ENCODE data around the gene ATF6B. TPM values are rescaled to one million over a fixed set of nuclear protein-coding genes. Genes with fewer than 3 reads are reported as not detected.

Gene ATF6B
- total RNA-seq, 3 donors from 2014 or later, result 37.0 to 44.8 (median 43.6) TPM

DNA sequence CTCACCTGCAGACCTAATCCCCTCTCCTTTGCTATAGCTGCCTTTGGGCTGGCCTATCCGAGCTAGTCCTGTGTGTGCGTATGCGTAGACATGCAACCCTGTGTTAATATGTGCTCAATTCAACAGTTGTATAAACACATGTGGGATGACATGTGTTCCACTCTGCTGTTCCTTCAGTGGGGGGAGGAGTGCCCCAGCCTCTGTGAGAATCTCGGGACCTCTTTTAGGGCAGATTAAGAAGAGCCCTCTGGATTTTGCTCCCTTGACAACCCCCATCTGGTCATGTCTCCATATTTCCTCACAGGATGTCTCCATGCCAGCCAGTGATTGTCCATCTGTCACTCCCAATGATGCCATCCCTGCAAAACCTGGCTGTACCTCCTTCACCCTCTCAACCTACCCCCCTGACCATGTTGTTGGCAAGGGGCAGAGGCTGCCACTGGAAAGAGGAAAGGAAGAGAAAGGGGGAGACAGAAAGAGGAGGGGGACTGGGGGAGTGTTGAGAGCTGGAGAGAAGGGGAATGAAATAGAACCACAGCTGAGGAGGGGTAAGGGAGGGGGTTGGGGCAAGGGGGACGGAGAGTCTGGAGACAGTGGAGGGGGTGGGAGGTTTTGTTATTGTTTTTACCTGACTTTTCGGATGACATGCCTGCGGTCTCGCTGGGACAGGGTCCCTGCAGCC lies 23.3 kb upstream of the ATF6B start:
- Histone ChIP-seq H3K27me3 (no peaks in the 10 kb centered on the region), H3K9me3 (no peaks in the 10 kb centered on the region), H3K36me3 (no peaks in the 10 kb centered on the region), H3K4me1 (peaks cover 0 to 11% of the 10 kb centered on the region in 2 donors), H3K4me3 (peak overlapping the region; percentile 36 to 84 (median 82)), H3K27ac (peak overlapping the region in 1 of 2 donors; percentile 98)
- DNase-seq (ENCODE audit: low spot score in 2 of 2), result no peak
- TF ChIP-seq, protein P1, sequence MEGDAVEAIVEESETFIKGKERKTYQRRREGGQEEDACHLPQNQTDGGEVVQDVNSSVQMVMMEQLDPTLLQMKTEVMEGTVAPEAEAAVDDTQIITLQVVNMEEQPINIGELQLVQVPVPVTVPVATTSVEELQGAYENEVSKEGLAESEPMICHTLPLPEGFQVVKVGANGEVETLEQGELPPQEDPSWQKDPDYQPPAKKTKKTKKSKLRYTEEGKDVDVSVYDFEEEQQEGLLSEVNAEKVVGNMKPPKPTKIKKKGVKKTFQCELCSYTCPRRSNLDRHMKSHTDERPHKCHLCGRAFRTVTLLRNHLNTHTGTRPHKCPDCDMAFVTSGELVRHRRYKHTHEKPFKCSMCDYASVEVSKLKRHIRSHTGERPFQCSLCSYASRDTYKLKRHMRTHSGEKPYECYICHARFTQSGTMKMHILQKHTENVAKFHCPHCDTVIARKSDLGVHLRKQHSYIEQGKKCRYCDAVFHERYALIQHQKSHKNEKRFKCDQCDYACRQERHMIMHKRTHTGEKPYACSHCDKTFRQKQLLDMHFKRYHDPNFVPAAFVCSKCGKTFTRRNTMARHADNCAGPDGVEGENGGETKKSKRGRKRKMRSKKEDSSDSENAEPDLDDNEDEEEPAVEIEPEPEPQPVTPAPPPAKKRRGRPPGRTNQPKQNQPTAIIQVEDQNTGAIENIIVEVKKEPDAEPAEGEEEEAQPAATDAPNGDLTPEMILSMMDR (IDR thresholded peaks at IDR 0.05), result no peak
- TF ChIP-seq POLR2AphosphoS5 (IDR thresholded peaks at IDR 0.05) (no peak), POLR2A (IDR thresholded peaks at IDR 0.05) (no peak)
- intact Hi-C loops (cut with DNase I; ENCODE audit: low total_unique reads), result no loop called here

DNA sequence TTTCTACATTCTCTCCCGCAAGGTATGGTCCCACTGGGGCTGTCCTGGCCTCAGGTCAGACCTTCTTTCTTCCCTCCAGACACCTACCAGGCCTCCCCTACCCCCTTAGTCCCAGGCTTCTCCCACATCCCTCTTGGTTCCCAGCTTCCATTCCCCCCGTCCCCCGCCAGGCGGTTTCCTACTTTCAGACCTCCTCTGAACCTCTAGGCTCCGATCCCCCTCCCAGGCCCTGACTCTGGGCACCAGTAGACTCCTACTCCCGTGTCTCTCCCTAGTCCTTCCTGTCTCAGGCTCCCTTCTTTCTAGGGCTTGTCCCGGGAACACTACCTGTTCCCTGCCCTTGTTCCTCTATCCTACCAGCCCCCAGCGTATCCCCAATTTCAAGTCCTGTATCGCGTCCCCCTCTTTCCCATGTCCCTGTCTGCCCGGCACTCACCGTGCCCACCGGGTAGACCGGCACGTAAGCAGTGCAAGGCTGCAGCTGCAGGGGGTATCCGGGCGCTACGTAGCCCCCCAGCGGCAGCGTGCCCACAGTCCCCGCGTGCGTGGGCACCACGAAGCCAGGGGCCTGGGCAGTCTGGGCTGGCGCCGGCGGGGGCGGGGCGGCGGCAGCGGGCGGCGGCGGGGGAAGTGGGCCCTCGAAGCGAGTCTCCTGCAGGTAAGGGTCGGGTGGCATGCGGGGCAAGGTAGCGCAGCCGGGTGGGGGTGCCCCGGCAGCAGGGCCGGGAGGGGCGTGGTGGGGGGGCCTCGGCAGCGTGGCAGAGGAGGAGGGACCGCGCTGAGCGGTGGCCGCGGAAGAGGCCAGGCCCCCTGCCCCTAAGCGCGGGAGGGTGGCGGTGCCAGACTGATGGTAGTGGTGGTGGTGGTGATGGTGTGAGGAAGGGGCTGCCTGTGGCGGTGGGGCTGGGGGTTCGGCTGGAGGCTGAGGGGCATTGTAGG lies 22.2 kb upstream of the ATF6B start:
- H3K27ac ChIP-seq, result peak overlapping the region in 1 of 2 donors; percentile 9
- TF ChIP-seq POLR2AphosphoS5 (IDR thresholded peaks at IDR 0.05) (no peak), POLR2A (IDR thresholded peaks at IDR 0.05) (no peak)
- TF ChIP-seq, protein P1 (IDR thresholded peaks at IDR 0.05), result no peak
- no peak for DNase-seq (ENCODE audit: low spot score in 2 of 2)
- H3K9me3 ChIP-seq, result no peaks in the 10 kb centered on the region
- no peaks in the 10 kb centered on the region for H3K36me3 ChIP-seq
- peaks cover 0 to 3% of the 10 kb centered on the region in 2 donors for H3K4me1 ChIP-seq
- no peaks in the 10 kb centered on the region for H3K27me3 ChIP-seq
- peak overlapping the region in 2 of 3 donors; percentile 82 to 84 for H3K4me3 ChIP-seq
- intact Hi-C loops (cut with DNase I; ENCODE audit: low total_unique reads), result no loop called here

GRCh38 chr6:32149092-32149755 lies 21.2 kb upstream of the ATF6B start:
- Histone ChIP-seq H3K4me1 (no peaks in the 10 kb centered on the region), H3K4me3 (peak overlapping the region in 2 of 3 donors; percentile 26 to 33), H3K27ac (no peak overlapping the region), H3K36me3 (no peaks in the 10 kb centered on the region), H3K27me3 (no peaks in the 10 kb centered on the region), H3K9me3 (no peaks in the 10 kb centered on the region)
- intact Hi-C loops (cut with DNase I; ENCODE audit: low total_unique reads), result no loop called here
- TF ChIP-seq POLR2A (IDR thresholded peaks at IDR 0.05), result no peak
- TF ChIP-seq POLR2AphosphoS5 (IDR thresholded peaks at IDR 0.05), result no peak
- TF ChIP-seq, protein P1 (IDR thresholded peaks at IDR 0.05), result no peak
- no peak for DNase-seq (ENCODE audit: low spot score in 2 of 2)

- peak overlapping the region in 2 of 3 donors; percentile 26 to 33 for H3K4me3 ChIP-seq
- intact Hi-C loops (cut with DNase I; ENCODE audit: low total_unique reads), result no loop called here
Observed at GRCh38 chr6:32148289-32149091, 20.4 kb upstream of the ATF6B start.

More at GRCh38 chr6:32148289-32149091, 20.4 kb upstream of the ATF6B start:
- Histone ChIP-seq H3K27ac (no peak overlapping the region), H3K36me3 (no peaks in the 10 kb centered on the region), H3K4me1 (no peaks in the 10 kb centered on the region), H3K9me3 (no peaks in the 10 kb centered on the region), H3K27me3 (no peaks in the 10 kb centered on the region)
- TF ChIP-seq POLR2A (IDR thresholded peaks at IDR 0.05) (no peak), POLR2AphosphoS5 (IDR thresholded peaks at IDR 0.05) (no peak)
- TF ChIP-seq, protein P1 (IDR thresholded peaks at IDR 0.05), result no peak
- DNase-seq (ENCODE audit: low spot score in 2 of 2), result no peak

Data from breast epithelium (tissue), 4 donors.